Suppressor macrophage (primary cell): ENCODE measurements around the gene NUDT19.
"Not testable (repeated sequence)": the region's sequence is repeated elsewhere in the genome, so short reads cannot be mapped to it uniquely, and the experiment has no call there.

Experiments
- DNase-seq, 4 experiments: peaks; one replicate each; pipeline ENCODE4 v3.0.0-alpha.2; 2020 to 2022
- total RNA-seq, 17 experiments: gene quantifications; one replicate each; lab custom pipeline; 2026; ENCODE audit warnings: mixed read lengths in 6 of 17, inconsistent platforms in 3 of 17; lab: John Stamatoyannopoulos, UW

NUDT19 gene
- 10.2 to 46.4 (median 33.0) reads per million in 17 experiments for total RNA-seq

DNA sequence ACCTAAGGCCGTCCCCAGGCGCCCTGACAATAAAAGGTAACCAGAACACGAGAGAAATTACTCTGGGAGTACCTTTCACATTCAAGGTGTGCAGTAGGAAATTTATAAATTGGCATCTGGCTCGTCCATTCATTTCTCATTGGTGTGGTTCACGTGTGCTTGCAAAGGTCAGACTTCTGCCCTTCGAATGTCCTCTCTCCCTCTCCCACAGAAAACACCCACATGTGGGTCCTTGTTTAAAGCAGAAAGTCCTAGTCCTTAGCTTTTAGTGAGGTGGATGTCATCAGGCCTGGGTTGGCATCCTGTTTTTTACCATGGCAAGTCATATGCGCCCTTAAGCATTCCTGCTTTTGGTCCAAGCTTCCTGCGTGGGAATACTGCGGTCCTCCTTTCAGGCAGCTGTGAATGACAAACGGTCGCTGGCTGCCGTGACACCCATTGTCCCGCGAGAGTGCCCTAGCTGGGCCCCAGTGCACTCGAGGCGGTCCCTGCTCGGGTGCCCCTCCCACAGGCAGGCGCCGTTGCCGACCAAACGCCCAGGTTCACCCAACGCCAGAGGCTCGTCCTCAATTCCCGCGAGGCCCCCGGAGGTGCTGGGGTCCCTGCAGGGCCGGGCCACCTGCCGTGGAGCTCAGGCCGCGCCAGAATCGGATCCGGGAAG is at the start of gene NUDT19:
Gene NUDT19, plus strand, starts transcription at position 531 of the 661 bp plus-strand sequence. CDS start 140 bp downstream, outside the sequence.
- peak; percentile 84 to 92 (median 90) for DNase-seq

DNA sequence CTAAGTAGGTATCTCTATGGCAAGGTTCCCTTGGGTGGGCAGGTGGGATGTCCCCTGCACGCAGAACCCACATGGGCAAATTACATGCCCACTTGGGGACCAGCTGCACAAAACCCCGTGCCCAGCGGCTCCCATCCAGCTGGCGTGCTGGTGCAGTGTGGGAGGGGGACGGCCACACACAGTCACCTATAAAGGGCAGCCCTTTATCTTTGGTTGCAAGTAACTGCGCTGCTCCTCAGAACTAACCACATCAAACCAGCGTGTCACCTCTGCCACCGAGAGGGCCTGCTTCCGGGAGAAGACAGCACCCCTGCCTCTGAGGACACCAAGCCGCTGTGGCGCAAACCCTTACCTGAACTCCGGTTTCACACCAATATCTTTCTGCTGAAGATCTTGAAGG is 48.9 kb upstream of the NUDT19 start:
- DNase-seq: no peak

DNA sequence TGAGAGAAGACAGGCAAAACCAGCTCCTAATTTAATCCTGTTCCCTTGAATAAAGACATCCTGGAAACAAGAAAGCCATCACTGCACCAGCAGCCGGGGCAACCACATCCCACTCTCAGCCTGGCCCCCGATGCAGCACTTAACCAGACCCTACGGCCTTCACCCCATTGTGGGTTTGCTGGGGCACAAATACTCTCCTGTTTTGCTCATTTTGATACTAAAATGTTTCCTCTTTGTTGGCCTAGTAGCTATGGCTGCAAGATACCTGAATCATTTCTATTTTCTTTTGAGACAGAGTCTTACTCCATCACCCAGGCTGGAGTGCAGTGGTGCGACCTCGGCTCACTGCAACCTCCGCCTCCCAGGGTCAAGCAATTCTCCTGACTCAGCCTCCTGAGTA is 45.1 kb upstream of the NUDT19 start:
- DNase-seq: no peak

DNA sequence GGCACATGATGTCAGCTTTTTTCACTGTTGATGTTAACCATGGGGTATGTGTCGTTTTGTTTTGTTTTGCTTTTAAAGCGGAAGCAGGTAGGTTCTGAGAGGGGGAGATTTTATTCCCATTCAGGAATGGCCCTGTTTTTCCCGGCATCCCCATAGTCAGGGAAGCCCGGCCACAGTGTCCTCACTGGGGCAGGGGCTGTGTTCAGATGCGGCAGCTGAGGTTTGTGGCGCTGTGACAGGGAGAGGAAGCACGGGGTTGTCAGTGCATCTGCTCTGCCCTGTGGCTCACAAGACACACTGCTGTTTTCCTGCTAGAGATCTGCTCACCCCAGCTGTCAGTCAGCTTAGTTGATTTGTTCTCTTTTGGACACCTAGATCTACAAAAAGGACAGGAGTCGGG is 44.3 kb upstream of the NUDT19 start:
- no peak for DNase-seq

DNA sequence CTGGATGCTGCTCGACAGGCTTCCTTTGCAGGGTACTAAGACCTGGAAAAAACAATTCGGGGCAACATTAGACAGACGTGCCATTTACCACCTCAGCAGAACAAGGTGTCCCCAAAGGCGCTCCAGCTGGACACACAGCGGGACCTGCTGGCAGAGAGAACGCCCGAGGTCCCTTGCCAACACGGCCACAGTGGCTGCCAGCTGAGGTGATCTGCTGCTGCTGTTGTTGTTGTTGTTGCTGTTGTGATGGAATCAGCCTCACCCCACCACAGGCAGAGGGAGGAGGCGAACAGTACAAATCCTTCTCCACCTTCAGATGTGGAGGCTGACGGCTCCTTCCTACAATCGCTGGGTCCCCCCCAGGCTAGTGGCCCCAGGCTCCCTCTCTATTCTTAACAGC is 41.9 kb upstream of the NUDT19 start:
- DNase-seq: no peak

DNA sequence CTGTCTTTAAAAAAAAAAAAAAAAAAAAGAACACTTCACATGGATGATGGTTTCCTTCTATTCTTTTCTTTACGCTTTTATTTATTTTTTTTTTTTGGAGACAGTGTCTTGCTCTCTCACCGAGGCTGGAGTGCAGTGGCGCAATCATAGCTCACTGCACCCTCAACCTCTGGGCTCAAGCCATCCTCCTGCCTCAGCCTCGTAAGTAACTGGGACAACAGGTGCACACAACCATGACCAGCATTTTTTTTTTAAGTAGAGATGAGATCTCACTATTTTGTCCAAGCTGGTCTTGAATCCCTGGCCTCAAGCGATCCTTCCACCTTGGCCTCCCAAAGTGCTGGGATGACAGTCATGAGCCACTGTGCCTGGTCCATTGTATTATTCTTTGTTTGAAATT is 41.0 kb upstream of the NUDT19 start:
- no peak for DNase-seq

DNA sequence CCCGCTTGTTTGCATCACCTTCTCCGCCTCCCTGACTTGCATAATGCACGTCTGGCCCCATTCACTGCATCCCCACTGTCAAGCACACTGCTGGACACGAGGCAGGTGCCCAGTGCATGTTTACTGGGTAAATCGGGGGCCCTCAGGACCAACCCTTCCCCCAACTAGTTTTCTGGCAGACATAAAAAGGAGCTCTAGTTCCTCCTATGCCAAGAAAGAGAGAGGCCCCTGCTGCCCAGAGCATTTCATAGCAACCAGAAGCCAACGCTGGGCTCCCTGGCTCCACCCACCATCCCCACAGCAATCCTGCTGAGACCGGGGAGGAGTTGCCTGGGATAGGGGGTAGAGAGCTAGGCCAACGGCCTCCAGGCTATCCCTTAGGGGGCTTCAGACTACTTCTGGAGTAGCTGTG is 39.9 kb upstream of the NUDT19 start:
- peak in 2 of 4 experiments; percentile 7 to 25 for DNase-seq

DNA sequence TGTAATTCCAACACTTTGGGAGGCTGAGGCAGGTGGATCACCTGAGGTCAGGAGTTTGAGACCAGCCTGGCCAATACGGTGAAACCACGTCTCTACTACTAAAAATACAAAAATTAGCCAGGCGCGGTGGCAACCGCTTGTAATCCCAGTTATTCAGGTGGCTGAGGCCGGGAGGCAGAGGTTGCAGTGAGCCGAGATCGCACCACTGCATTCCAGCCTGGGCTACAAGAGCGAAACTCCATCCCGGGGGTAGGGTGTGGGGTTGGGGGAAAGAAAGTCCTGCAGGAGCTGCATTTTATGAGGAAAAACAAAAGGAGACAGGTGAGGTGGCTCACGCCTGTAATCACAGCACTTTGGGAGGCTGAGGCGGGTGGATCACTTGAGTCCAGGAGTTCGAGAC is 39.3 kb upstream of the NUDT19 start:
- not testable (repeated sequence) for DNase-seq

DNA sequence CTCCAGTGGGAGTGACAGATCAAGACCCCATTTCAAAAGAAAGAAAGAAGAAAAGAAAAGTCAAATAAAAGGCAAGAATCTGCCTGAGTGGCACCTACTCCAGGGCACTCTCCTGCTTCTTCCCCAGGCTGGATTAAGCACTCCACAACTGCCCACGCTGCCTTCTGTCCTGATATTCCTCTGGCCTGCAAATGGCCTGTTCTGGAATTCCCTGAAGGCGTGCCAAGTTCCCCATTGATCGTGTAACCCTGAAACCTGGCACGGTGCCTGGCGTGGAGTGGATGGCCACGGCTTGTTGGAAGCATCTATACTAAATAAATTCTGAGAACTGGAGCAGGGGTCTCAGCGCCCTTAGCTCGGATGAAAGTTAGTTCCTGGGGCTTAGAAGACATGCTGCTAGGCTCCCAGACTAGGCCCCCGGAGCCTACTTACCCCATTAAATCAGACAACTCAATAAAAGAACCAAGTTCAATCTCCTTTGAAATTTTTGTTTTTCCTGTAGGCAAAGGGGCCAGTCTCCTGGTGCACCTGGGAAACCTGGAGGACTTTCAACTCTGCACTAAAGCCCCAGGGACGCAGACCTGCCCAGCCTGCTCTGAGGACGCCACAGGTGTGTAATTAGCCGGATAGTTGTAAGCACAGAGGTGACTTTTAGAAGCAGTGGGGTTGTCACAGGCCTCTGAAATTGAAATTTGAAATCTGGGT is 38.6 kb upstream of the NUDT19 start:
- no peak for DNase-seq

DNA sequence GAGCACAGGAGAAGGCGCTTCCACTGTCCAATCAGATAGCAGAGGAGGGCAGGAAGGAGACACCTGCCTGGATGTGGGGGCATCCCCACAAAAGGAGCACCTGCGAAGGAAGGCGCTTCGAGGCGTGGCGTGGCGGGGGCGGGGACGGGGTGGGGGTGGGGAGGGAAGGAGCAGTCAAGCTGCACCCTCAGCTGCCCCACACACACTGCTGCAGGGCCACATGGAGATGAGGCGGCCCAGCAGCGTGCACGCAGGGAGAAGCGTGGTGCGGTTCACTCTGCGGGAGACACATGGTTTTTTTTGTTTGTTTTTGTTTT is 38.1 kb upstream of the NUDT19 start:
- no peak for DNase-seq

DNA sequence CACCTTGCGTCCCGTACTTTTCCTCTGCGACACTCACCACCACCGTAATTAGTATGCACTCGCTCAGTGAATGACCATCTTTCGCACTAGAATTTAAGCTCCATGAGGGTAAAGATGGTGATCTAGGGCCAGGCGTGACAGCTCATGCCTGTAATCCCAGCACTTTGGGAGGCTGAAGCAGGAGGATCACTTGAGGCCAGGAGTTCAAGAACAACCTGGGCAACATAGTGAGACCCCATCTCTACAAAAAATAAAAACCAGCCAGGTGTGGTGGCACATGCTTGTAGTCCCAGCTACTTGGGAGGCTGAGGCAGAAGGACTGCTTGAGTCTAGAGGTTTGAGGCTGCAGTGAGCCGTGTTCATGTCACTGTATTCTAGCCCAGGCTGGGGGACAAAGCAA is 35.2 kb upstream of the NUDT19 start:
- not testable (repeated sequence) for DNase-seq

DNA sequence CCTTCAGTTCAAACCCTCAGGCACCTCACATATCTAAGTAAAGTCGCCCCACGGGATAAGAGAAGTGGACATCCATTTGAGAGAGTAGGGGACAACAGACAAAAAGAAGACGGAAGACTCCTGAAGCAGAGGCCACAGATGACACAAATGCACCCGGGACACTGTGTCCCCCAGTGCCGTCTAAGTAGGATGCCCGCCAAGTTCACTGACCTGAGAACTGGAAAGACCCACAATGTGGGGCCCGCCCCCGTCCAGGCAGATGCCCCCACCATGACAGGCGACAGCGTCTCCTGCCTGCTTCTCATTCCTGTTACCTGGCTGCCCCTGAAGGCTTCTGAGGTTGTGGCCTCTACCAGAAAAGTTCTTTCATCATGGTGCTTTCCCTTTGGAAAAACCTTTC is 33.5 kb upstream of the NUDT19 start:
- no peak for DNase-seq

DNA sequence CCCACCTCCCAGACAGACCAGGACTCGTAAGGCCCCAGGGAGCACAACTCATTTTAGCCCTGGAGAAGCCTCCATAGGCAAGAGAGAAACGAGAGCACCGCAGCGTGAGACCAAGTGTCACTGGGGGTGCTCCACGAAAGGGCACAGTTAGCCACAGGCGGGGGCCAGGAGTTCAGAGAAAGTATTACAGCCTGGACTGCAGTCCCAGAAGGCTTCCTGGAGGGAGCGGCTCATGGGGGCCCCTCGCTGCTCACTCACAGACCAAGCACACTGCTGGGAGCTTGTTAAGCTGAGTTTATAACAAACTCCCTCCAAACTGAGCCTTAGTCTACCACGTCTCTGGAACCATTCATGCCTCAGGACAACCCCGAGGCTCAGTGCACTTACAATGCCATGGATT is 33.1 kb upstream of the NUDT19 start:
- no peak for DNase-seq

DNA sequence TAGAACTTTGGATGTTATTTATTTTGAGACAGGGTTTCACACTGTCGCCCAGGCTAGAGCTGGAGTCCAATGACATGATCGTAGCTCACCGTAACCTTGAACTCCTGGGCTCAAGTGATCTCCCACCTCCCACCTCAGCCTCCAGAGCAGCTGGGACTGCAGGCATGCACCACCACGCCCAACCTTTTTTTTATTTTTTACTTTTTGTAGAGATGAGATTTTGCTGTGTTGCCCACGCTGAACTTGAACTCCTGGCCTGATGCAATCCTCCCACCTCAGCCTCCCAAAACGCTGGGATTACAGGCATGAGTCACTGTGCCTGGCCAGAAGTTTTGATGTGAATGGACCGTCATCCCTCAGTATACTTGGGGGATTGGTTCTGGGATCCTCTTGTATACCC is 30.3 kb upstream of the NUDT19 start:
- peak in 3 of 4 experiments; percentile 27 to 40 (median 31) for DNase-seq

DNA sequence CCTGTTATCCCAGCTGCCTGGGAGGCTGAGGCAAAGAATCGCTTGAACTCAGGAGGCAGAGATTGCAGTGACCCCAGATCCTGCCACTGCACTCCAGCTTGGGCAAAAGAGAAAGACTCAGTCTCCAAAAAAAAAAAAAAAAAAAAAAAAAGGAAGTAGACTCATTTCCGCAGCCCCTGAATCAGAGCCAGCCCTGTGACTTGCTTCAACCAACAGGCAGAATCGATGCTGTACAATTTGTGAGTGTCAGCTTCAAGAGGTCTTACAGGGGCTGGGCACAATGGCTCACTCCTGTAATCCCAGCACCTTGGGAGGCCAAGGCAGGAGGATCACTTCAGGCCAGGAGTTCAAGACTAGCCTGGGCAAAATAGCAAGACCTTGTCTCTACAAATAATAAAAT is 29.4 kb upstream of the NUDT19 start:
- DNase-seq: peak; percentile 63 to 81 (median 68)

DNA sequence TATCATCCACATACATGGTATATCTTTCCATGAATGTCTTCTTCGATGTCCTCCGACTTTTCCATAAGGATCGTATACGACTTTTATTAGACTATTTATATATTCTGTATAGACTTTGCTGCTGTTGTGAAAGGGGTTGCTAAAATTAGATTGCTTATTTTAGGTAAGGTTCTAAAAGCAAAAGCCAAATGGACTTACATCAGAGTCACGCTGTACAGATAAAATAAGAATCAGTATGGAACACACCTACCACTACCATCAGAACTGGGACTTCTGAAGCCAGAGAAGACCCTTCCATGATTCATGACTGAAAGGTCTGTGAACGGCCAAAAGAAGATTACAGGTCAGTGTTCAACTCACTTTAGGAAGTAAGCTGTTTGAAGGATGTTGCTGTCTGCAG is 25.5 kb upstream of the NUDT19 start:
- no peak for DNase-seq

DNA sequence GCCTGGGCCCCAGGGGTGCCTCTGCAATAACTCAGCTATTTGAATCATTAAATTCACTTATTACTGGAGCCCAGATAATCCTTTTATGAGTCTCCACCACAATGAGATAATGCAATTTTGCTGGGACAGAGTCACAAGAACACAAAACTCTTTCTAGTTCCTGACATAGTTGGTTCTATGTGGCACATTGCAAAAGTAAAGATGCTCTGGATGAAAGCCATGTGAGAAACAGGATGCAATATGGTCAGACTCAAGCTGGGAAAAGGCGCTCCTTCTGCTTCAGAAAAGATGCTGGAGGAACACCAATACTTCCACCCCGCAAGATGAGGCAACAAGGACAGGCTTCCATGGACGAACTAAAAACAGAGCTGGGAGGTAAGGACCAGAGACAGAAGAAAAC is 22.3 kb upstream of the NUDT19 start:
- no peak for DNase-seq

DNA sequence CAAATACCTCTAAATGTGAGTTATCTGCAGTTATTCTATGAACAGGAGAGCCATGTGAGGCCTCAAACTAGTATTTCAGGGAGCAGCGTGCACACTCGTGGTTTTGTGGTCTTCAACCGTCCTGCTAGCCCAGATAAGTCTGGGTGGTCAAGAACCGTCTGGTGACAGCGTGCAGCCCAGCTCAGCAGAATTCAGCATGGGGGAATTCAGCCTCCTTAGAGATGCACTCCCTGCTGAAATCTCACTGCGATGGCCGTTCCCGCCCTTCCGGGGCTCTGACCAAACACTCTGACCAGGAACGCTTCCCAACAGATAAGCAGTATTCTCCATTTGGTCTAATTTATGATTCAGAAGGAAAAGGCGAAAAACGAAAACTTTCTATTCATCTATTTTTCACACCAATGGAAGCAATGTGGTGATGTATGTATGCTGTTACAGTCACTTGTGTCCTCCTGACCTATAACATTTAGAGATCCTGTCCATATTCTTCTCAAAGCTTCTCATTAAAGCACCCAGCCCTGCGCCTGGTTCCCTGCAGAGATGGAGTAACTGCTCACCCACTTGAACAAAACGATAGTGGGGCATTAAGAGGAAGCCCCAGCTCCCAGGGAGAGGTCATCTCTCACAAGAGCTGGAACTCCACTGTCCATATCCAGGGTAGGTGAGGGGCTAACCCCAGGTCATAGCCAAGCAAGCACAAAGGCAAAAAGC is 19.6 kb upstream of the NUDT19 start:
- DNase-seq: peak in 2 of 4 experiments; percentile 31 to 48

DNA sequence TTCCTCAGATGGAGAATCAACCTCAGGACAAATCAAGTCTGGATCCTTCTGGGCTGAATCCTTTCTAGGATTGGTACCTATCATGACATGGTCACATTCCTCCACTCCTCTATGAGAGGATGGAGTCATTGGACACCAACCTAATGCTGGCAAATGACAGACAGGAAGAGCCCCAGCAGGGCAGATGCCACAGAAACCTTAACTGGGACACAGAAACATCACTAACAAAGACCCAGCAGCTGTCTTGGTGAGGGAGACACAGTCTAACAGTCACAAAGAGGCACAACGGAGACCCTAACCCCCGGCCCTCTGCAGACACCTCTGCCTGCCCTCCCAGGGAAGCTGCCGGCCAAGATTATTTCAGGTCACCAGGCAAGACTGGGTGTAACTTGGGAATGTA is 18.8 kb upstream of the NUDT19 start:
- no peak for DNase-seq

DNA sequence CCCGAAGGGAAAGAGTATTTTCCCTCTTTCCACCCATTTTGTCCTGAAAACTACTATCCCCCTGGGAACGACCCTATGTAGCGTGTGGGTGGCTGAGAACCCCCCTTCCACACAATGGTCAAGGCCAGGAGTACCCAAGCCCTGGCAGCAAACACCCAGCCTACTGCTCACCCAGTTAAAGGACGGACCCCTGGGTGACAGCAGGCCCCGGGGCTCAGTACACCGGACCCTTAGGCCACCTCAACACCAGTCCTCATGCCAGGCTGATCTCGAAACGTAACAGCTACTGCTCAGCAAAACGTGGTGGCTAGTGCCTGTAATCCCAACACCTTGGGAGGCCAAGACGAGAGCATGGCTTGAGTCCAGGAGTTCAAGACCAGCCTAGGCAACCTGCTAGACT is 18.0 kb upstream of the NUDT19 start:
- no peak for DNase-seq

DNA sequence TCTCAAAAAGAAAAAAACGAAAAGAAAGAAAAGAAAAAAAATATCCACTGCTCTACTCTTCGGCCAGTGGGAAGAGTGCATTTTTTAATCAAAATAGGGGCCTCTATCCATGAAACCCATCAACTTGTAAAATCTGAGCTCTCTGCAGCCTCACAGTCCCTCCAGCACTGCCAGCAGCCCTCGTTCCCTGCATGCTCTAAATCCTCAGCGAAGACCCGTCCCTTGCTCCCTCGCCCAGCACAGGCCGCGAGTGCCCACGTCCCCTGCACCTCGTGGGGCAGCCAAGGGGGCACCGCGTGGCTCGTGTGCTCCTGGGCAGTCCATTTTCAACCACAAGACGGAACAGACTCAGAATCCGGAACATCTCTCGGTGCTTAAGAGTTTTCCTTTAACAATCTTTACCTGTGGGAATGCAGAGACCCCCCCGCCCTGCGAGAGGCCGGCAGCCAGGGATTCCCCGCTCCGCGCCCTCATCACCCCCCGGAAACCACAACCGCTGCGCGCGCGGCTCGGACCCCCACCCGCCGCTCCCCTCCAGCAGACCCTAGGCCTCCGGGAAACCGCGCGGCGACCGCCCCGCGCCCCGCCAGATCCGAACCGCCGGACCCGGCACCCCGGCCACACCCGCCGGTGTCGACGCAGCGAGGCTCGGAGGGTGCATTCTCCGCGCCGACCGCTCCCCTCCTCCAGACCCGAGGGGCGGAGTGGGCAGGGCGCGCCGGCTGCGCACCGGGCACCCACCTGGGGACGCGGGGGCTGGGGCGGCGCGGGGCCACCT is 17.3 kb upstream of the NUDT19 start:
- peak in 3 of 4 experiments; percentile 40 to 57 (median 41) for DNase-seq

DNA sequence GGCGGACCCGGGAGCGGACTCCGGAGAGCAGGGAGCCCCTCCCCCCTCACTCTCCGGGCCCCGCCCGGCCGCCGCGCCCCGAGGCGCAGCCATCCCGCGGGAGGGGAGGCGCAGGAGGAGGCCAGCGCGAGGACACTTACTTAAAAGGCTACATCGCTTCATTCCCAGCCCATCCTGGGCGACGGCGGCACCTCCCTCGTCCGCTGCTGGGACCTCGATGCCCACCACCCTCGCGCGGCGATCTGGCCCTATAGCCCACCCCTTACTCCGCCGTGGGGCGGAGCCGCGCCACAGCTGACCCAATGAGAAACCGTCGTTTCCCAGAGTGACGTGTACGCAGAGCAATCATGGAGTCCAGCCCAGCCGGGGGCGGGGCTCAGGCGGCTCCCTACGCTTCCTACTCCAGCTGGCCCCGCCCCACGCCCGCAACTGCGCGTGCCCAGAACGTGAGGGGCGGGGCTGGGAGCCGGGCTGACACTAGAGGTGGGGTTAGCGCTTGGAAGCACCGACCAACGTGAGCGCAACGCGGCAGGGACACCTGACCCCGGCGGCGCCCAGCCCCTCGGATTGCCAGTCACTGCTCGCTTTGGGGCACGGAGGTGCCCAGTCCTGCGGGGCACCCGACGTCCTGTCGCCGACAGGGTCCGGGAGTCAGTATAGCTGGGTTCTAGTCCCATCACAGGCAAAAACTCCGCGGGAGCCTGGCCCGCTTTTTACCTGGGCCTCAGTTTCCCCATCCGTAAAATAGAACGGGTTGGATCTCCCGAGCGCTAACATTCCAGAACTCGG is 16.5 kb upstream of the NUDT19 start, which contains the start of gene ANKRD27:
Gene ANKRD27, minus strand, starts transcription at position 250 of the 789 bp plus-strand sequence. CDS start 16,165 bp downstream, outside the sequence.
- DNase-seq: peak; percentile 99 to 100 (median 100)
